HEK293 (cell line): ENCODE data around the gene HMCN2.

ENCODE experiments used
- CTCF ChIA-PET: fragments of 350-600 bp; formaldehyde crosslinking; extraction: SDS; loops from one replicate; lab custom pipeline; 2021; ENCODE audit warnings: antibody characterized with exemption; lab: Yijun Ruan, JAX
- POLR2A ChIA-PET: fragments of 300-600 bp; formaldehyde crosslinking; extraction: SDS; loops from one replicate; lab custom pipeline; 2020; ENCODE audit warnings: antibody characterized with exemption, inconsistent platforms; lab: Yijun Ruan, JAX
- H3K27ac ChIP-seq: fragments of 200-500 bp; sonication (Bioruptor generic); 2 replicates; pipeline ENCODE4 v1.5.1; 2014; ENCODE audit warnings: low read depth, low read length, control low read depth, inconsistent platforms; ENCODE audit errors: extremely low read depth
- H3K36me3 ChIP-seq, 2 experiments: fragments of 200-500 bp in 1 of 2; sonication (Bioruptor generic) in 1 of 2; 1 replicate in 1 of 2; 2 replicates in 1 of 2; pipeline ENCODE4 v1.5.1; 2014 to 2017; ENCODE audit warnings: inconsistent platforms in 2 of 2, low read length in 2 of 2; ENCODE audit not compliant: control insufficient read depth in 2 of 2, insufficient read depth in 1 of 2
- H3K4me1 ChIP-seq: fragments of 200-500 bp; sonication (Bioruptor generic); 2 replicates; pipeline ENCODE4 v1.5.1; 2014; ENCODE audit warnings: mild to moderate bottlenecking, low read length, inconsistent platforms; ENCODE audit not compliant: control insufficient read depth, insufficient read depth
- H3K4me3 ChIP-seq: 2 replicates; pipeline ENCODE4 v1.5.1; 2011; ENCODE audit warnings: low read depth, mild to moderate bottlenecking, control low read depth, low read length, moderate library complexity
- H3K9me3 ChIP-seq: fragments of 200-500 bp; sonication (Bioruptor generic); 2 replicates; pipeline ENCODE4 v1.5.1; 2014; ENCODE audit warnings: low read depth, low read length, inconsistent platforms; ENCODE audit not compliant: control insufficient read depth, insufficient read depth
- GFI1B ChIP-seq: fragments of 450-650 bp; formaldehyde crosslinking; IDR thresholded peaks from 2 replicates; pipeline ENCODE4 v1.5.1; 2016; ENCODE audit warnings: missing biosample characterization, missing genetic modification characterization
- GLI4 ChIP-seq: fragments of 450-650 bp; formaldehyde crosslinking; IDR thresholded peaks from 2 replicates; pipeline ENCODE4 v1.5.1; 2016; ENCODE audit warnings: missing biosample characterization, missing genetic modification characterization
- GLIS1 ChIP-seq: fragments of 450-650 bp; formaldehyde crosslinking; IDR thresholded peaks from 2 replicates; pipeline ENCODE4 v1.5.1; 2016; ENCODE audit warnings: missing biosample characterization, missing genetic modification characterization
- HOXA7 ChIP-seq: sonication (generic); formaldehyde crosslinking; IDR thresholded peaks from 2 replicates; pipeline ENCODE4 v1.8.1; 2022; ENCODE audit warnings: missing genetic modification reagents, borderline replicate concordance
- KLF1 ChIP-seq: fragments of 450-650 bp; formaldehyde crosslinking; IDR thresholded peaks from 2 replicates; pipeline ENCODE4 v1.5.1; 2016; ENCODE audit warnings: missing biosample characterization, missing genetic modification characterization
- KLF7 ChIP-seq: fragments of 450-650 bp; formaldehyde crosslinking; IDR thresholded peaks from 2 replicates; pipeline ENCODE4 v1.5.1; 2016; ENCODE audit warnings: missing biosample characterization, missing genetic modification characterization, borderline replicate concordance
- MYNN ChIP-seq: fragments of 450-650 bp; formaldehyde crosslinking; IDR thresholded peaks from 2 replicates; pipeline ENCODE4 v1.5.1; 2016; ENCODE audit warnings: missing biosample characterization, missing genetic modification characterization, borderline replicate concordance
- OVOL3 ChIP-seq: fragments of 450-650 bp; formaldehyde crosslinking; IDR thresholded peaks from 2 replicates; pipeline ENCODE4 v1.5.1; 2016; ENCODE audit warnings: missing biosample characterization, missing genetic modification characterization
- WT1 ChIP-seq: fragments of 450-650 bp; formaldehyde crosslinking; IDR thresholded peaks from 2 replicates; pipeline ENCODE4 v1.5.1; 2016; ENCODE audit warnings: missing biosample characterization, missing genetic modification characterization
- ZBTB21 ChIP-seq: fragments of 450-650 bp; formaldehyde crosslinking; IDR thresholded peaks from 2 replicates; pipeline ENCODE4 v1.5.1; 2017; ENCODE audit warnings: missing biosample characterization, missing genetic modification characterization
- ZBTB48 ChIP-seq: fragments of 450-650 bp; formaldehyde crosslinking; IDR thresholded peaks from 2 replicates; pipeline ENCODE4 v1.5.1; 2016; ENCODE audit warnings: missing biosample characterization, missing genetic modification characterization
- ZFP37 ChIP-seq: fragments of 450-650 bp; formaldehyde crosslinking; IDR thresholded peaks from 2 replicates; pipeline ENCODE4 v1.5.1; 2016; ENCODE audit warnings: missing biosample characterization, missing genetic modification characterization
- ZNF138 ChIP-seq: fragments of 450-650 bp; formaldehyde crosslinking; IDR thresholded peaks from 2 replicates; pipeline ENCODE4 v1.5.1; 2016; ENCODE audit warnings: missing biosample characterization, missing genetic modification characterization, borderline replicate concordance
- ZNF157 ChIP-seq: fragments of 450-650 bp; formaldehyde crosslinking; IDR thresholded peaks from 2 replicates; pipeline ENCODE4 v1.5.1; 2016; ENCODE audit warnings: missing biosample characterization, missing genetic modification characterization
- ZNF354C ChIP-seq: fragments of 450-650 bp; formaldehyde crosslinking; IDR thresholded peaks from 2 replicates; pipeline ENCODE4 v1.5.1; 2016; ENCODE audit warnings: missing biosample characterization, missing genetic modification characterization, low read depth, borderline replicate concordance
- ZNF366 ChIP-seq: fragments of 450-650 bp; formaldehyde crosslinking; conservative IDR thresholded peaks from 2 replicates; pipeline ENCODE4 v1.5.1; 2016; ENCODE audit warnings: missing biosample characterization, missing genetic modification characterization
- ZNF513 ChIP-seq: fragments of 450-650 bp; IDR thresholded peaks from 2 replicates; pipeline ENCODE4 v1.5.1; 2018; ENCODE audit warnings: missing biosample characterization, missing genetic modification characterization
- ZNF548 ChIP-seq: fragments of 450-650 bp; formaldehyde crosslinking; IDR thresholded peaks from 2 replicates; pipeline ENCODE4 v1.5.1; 2016; ENCODE audit warnings: missing biosample characterization, missing genetic modification characterization
- ZNF549 ChIP-seq: fragments of 450-650 bp; IDR thresholded peaks from 2 replicates; pipeline ENCODE4 v1.5.1; 2018; ENCODE audit warnings: missing biosample characterization, missing genetic modification characterization, mild to moderate bottlenecking, inconsistent platforms, moderate library complexity
- ZNF600 ChIP-seq: fragments of 450-650 bp; formaldehyde crosslinking; IDR thresholded peaks from 2 replicates; pipeline ENCODE4 v1.5.1; 2016; ENCODE audit warnings: missing biosample characterization, missing genetic modification characterization
- ZNF626 ChIP-seq: fragments of 450-650 bp; sonication (Bioruptor Pico); formaldehyde crosslinking; IDR thresholded peaks from 2 replicates; pipeline ENCODE4 v1.5.1; 2018; ENCODE audit warnings: missing biosample characterization, missing genetic modification characterization, inconsistent platforms
- ZNF629 ChIP-seq: fragments of 450-650 bp; formaldehyde crosslinking; IDR thresholded peaks from 2 replicates; pipeline ENCODE4 v1.5.1; 2017; ENCODE audit warnings: missing biosample characterization, missing genetic modification characterization
- ZSCAN30 ChIP-seq: fragments of 450-650 bp; IDR thresholded peaks from 2 replicates; pipeline ENCODE4 v1.5.1; 2018; ENCODE audit warnings: missing biosample characterization, mild to moderate bottlenecking, missing genetic modification characterization, moderate library complexity
- TF ChIP-seq, protein P1 (sequence below): fragments of 450-650 bp; formaldehyde crosslinking; IDR thresholded peaks from 2 replicates; pipeline ENCODE4 v1.5.1; 2016; ENCODE audit warnings: missing biosample characterization, missing genetic modification characterization
- TF ChIP-seq, protein P2 (sequence below): fragments of 450-650 bp; formaldehyde crosslinking; IDR thresholded peaks from 2 replicates; pipeline ENCODE4 v1.5.1; 2016; ENCODE audit warnings: missing biosample characterization, missing genetic modification characterization

Gene HMCN2

GRCh38 chr9:130330202-130330862 lies 64.8 kb downstream of the HMCN2 start (continued):
- TF ChIP-seq ZNF513 (tag by site-specific recombination) (no peak), ZNF626 (no peak), GLIS1 (tag by site-specific recombination) (peak; percentile 91), ZFP37 (no peak), ZNF548 (tag by site-specific recombination) (no peak)
- TF ChIP-seq, all 188 proteins: peak for 7

GRCh38 chr9:130331061-130331460 lies 65.5 kb downstream of the HMCN2 start:
- TF ChIP-seq, protein P1, sequence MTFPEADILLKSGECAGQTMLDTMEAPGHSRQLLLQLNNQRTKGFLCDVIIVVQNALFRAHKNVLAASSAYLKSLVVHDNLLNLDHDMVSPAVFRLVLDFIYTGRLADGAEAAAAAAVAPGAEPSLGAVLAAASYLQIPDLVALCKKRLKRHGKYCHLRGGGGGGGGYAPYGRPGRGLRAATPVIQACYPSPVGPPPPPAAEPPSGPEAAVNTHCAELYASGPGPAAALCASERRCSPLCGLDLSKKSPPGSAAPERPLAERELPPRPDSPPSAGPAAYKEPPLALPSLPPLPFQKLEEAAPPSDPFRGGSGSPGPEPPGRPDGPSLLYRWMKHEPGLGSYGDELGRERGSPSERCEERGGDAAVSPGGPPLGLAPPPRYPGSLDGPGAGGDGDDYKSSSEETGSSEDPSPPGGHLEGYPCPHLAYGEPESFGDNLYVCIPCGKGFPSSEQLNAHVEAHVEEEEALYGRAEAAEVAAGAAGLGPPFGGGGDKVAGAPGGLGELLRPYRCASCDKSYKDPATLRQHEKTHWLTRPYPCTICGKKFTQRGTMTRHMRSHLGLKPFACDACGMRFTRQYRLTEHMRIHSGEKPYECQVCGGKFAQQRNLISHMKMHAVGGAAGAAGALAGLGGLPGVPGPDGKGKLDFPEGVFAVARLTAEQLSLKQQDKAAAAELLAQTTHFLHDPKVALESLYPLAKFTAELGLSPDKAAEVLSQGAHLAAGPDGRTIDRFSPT: no peak
- no peak for TF ChIP-seq OVOL3 (tag by site-specific recombination)
- TF ChIP-seq HOXA7 (CRISPR knock-in tag): no peak
- TF ChIP-seq ZBTB48 (tag by site-specific recombination): no peak
- TF ChIP-seq ZNF366: no peak
- TF ChIP-seq GFI1B: no peak
- TF ChIP-seq MYNN (tag by site-specific recombination): no peak
- no peak for TF ChIP-seq ZBTB21 (tag by site-specific recombination)
- no peak for TF ChIP-seq KLF7 (tag by site-specific recombination)
- TF ChIP-seq ZNF354C (tag by site-specific recombination): no peak
- no peak for TF ChIP-seq WT1 (tag by site-specific recombination)
- TF ChIP-seq ZNF549: no peak
- no peak for TF ChIP-seq KLF1 (tag by site-specific recombination)
- no peak for TF ChIP-seq ZNF629 (tag by site-specific recombination)
- no peak for TF ChIP-seq ZSCAN30 (tag by site-specific recombination)
- TF ChIP-seq ZNF138: no peak
- TF ChIP-seq ZNF157 (tag by site-specific recombination): no peak
- TF ChIP-seq, protein P2, sequence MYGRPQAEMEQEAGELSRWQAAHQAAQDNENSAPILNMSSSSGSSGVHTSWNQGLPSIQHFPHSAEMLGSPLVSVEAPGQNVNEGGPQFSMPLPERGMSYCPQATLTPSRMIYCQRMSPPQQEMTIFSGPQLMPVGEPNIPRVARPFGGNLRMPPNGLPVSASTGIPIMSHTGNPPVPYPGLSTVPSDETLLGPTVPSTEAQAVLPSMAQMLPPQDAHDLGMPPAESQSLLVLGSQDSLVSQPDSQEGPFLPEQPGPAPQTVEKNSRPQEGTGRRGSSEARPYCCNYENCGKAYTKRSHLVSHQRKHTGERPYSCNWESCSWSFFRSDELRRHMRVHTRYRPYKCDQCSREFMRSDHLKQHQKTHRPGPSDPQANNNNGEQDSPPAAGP (tag by site-specific recombination): no peak
- no peak for TF ChIP-seq GLI4 (tag by site-specific recombination)
- no peak for TF ChIP-seq ZNF600 (tag by site-specific recombination)
- H3K9me3 ChIP-seq: no peaks in the 10 kb centered on the region
- H3K4me1 ChIP-seq: no peaks in the 10 kb centered on the region
- CTCF ChIA-PET: no interaction called here
- POLR2A ChIA-PET: interaction anchor here (0.7 kb wide), 1 partner anchor 140 kb away, joined by 3 read pairs; no protein-coding TSS in a partner anchor
- no peaks in the 10 kb centered on the region for H3K36me3 ChIP-seq
- no peak overlapping the region for H3K4me3 ChIP-seq
- no peak overlapping the region for H3K27ac ChIP-seq
